ENCODE measurements around the gene ZBTB17.

Gene ZBTB17

DNA sequence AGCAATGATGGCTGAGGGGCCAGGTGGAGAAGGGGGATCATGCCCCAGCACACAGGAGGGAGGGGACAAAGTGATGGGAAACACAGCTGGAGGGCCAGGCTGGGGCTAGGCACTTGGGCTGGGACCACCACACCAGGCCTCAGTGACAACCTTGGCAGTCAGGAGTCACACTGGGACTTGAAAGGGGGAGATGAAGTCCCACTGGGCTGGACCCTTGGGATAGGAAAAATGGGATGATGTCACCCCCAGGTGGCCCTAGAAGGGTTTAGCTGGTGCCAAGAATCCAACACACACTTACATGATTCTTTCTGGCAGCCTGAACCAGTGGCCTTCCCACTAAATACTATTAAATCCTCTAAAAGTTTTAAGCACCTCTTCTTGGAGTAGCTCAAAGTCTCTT lies 17.1 kb downstream of the ZBTB17 start:
- no peak for DNase-seq

GRCh38 chr1:15958111-15958510 lies 17.8 kb downstream of the ZBTB17 start:
- no peak for DNase-seq

DNA sequence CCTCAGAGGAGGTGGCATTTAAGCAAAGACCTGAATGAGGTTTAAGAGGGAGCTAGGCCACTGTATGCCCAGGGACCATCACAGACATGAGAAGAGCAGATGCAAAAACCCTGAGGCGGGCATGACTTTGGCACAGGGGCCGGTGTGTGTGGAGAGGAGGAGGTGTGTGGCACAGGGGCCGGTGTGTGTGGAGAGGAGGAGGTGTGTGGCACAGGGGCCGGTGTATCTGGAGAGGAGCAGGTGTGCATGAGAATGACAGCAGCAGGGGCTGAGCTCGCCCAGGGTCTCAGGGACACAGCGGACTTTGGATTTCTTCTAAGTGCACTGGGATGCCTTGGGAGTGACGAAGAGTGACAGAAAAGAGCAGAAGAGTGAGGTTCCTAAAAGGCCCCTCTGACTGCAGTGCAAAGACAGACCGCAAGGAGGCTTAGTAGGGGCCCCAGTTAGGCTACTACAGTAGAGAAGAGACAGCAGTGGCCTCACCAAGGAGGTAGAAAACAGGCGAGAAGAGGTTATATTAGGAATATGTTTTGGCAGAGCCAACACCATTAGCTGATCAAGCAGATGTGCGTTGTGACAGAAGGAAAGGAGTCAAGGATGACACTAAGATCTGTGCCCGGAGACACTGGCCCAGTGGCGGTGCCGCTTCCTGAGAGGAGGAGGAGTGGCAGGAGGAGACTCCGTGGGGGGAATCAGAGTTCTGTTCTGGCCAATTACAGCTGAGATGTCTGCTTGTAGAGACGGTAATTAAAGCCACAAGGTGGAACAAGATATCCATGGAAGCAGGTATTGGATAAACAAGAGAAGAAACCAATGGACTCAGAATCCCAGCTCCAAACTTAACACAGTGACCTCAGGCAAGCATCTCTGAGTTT lies 18.4 kb downstream of the ZBTB17 start:
- DNase-seq = no peak

GRCh38 chr1:15956150-15956549 lies 19.8 kb downstream of the ZBTB17 start:
- DNase-seq = no peak

DNA sequence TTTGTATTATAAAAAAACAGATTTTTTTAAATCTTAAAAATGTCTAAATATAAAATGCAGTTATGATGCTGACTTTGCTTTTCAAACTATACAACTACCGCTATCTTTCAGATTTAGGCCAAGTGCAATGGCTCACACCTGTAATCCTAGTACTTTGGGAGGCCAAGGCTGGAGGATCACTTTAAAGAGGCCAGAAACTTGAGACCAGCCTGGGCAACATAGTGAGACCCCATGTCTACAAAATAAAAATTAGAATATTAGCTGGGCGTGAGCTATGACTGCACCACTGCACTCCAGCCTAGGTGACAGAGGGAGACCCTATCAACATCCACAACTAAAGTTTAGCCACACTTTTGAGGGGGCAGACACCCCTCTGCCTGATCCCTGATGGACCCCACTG lies 20.3 kb downstream of the ZBTB17 start:
- DNase-seq = no peak

- DNase-seq = no peak
These were observed 21.6 kb downstream of the ZBTB17 start for GRCh38 chr1:15954316-15954715.

DNA sequence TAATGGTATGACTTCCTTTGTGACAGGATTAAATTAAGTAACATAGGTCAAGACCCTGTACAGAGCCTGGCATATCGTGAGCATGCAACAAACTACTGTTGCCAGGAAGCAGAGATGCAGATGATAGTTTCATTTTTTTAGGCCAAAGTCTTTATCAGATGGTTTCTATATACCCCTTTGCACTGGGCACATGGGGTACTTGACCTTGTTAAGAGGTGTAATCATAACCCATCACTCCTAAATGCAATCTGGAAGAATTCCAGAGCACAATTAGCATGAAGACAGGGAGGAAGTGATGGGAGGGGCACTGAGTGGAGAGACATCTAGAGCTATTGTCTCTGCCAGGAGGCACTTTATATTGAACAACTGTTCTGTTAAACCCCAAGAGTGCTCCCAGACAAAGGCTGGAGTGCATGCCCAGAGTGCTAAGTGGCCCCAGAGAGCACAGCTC lies 22.1 kb downstream of the ZBTB17 start:
- no peak for DNase-seq

- no peak for DNase-seq
These were observed 22.6 kb downstream of the ZBTB17 start for GRCh38 chr1:15953294-15953771.

- peak; percentile 68 for DNase-seq
These were observed 23.3 kb downstream of the ZBTB17 start for GRCh38 chr1:15952317-15953258.

GRCh38 chr1:15951341-15952153 lies 24.4 kb downstream of the ZBTB17 start:
- peak; percentile 62 for DNase-seq

- peak; percentile 89 for DNase-seq
These were observed 25.1 kb downstream of the ZBTB17 start for GRCh38 chr1:15950763-15951295.

DNA sequence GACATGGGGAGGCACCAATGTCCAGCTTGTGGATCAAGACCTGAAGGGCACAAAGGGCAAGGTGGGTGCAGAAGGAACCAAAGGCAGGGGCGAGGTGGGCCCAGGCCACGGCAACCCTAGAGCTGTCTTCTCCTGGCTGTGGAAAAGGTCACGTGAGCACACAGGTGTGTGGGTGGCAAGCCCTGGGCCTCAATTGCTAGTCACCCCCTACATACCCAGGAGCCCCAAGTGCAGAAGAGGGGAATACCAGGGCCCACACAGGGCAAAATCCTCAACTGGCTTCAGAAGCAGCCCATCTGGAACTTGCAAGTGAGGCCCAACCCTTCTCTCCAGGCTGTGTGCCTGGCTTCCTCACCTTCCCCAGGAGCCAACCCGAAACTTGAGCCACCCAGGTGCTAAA lies 25.6 kb downstream of the ZBTB17 start:
- peak; percentile 74 for DNase-seq

GRCh38 chr1:15949453-15950245 lies 26.3 kb downstream of the ZBTB17 start:
- DNase-seq = peak; percentile 93

- DNase-seq = no peak
These were observed 27.1 kb downstream of the ZBTB17 start for GRCh38 chr1:15948595-15949452.

DNA sequence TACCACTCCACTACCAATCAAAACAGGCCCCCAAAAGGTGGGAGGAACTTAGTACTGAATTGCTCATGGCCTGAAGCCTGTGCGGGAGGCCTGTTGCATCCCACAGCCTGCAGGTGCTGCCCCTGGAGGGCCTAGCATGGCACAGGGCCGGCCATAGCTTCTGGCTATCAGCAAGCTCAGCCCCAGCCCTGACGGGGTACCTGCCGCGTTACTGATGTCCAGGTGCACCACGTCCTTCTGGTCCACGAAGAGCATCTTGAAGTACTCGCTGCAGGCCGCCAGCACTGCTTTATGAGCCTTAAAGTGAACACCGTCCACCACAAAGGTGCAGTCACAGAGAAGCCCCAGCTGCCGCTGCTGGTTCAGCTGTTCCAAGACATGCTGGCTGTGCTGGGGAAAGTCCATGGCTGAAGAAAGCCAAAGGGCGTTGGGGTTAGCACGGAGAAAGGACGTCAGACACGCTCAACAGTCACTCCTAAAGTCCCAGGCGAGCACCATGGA lies 27.8 kb downstream of the ZBTB17 start:
- peak; percentile 43 for DNase-seq

DNA sequence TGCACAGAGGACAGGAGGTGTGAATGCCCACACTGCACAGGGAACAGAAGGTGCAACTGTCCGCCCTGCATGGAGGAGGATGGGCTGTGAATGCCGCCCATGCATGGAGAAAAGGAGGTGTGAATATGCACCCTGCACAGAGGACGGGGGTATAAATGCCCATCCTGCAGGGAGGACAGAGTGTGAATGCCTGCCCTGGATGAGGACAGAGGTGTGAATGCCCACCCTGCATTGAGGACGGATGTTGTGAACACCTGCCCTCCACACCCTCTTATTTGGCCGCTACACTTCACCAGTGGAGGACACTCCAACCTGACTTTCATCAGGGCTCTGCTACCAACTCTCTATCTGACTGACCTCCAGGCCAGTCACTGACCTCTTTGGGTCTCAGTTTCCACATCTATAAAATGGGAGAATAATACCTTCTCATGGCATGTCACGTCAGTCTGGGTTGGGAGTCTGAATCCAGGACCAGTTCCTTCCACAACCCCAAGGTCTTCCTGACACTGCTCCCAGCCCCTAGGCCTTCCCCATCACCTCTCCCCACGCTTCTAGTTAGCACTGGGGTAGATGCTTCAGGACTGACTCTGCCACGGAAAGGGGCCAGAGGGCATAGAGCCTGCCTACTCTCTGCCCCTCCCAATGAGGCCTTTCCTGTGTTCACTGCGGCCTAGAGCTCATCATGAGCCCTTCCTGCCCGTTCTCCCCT lies 28.4 kb downstream of the ZBTB17 start:
- no peak for DNase-seq

DNA sequence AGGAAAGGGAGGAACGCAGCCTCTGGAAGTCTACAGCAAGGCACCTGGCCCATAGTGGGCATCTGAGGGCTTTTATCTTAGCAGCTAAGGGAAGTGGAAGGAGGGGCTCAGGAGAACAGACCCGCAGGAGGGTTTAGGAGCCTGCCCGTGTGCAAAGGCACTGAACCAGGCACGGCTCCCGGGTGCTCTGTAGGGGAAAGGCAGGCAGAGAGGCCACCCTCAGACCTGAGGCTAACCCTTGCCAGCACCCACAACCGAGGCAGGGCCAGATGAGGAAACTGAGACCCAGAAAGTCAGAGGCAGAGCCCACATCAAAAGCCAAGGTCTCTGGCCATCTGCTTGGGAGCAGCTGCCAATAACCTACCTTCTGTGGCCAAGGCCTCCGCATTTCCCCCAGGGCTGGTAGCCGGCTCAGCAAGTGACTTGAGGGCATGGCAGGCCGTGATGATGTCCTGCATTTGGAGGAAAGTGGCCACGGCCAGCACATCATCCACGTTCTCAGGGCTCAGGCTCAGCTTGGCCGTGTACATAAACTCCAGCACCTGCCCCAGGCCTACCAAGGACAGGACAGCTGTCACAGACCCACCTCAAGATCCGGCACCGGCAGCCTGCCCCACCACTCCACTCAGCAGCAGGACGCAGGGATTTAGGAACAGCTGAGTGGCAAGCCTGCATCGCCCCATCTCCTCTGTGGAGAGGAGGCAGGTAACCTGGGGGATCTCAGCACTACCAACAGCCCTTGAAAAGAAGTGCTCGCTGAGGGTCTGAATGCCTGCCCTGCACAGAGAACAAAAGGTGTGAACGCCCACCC lies 29.1 kb downstream of the ZBTB17 start:
- DNase-seq = no peak

DNA sequence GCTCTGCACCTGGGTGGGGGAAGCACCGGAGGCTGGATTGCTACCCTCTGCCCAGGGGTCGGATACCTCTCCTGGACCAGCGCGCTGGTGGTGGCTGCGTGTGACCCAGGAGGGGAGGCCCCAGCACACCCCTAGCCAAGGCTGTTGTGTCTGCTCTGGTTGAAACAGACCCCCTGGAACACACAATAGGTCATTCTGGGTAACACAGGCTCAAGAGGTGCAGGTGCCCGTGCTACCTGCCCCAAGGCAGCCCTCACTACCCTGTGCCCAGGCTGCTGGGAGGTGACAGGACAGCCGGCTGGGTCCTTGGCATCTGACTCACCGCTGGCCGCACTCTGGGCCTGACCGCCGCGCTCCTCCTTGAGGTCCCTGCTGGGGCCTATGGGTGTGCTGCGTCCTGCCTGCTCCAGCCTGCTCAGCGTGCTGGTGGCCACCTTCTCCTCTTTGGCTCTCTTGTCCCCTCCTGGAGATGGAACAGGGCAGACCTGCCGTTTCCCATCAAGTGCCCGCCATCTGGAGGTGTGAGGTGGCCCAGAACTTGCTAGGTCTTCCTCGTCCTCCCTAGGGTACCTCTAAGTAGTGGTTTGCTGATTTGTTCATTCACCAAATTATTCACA lies 30.0 kb downstream of the ZBTB17 start:
- DNase-seq = no peak

All from stimulated activated CD4-positive, alpha-beta T cell treated with anti-CD3 and anti-CD28 coated beads, Interleukin-1b, Interleukin-23, amount 100 ng/mL, for 48 hours (primary cell).